Testis (tissue), 2 donors: ENCODE measurements around the gene BMP4.

ENCODE experiments used
- CTCF ChIP-seq, 3 experiments: fragments of 450-650 bp in 2 of 3; fragments of 200-600 bp in 1 of 3; sonication (generic) in 1 of 3; IDR thresholded peaks; one replicate each; pipeline ENCODE4 v1.5.1; 2016 to 2019; ENCODE audit warnings: antibody characterized with exemption in 3 of 3, mild to moderate bottlenecking in 2 of 3, moderate library complexity in 1 of 3
- POLR2A ChIP-seq: fragments of 450-650 bp; IDR thresholded peaks from one replicate; pipeline ENCODE4 v1.6.1; 2017; ENCODE audit warnings: antibody characterized with exemption, mild to moderate bottlenecking, moderate library complexity

- no peak for TF ChIP-seq CTCF (IDR thresholded peaks at IDR 0.05)
- no peak for TF ChIP-seq POLR2A
Measured at GRCh38 chr14:53953002-53953827, 3.4 kb downstream of the BMP4 start.
